NCI-H2029 treated with DMSO at 0.1 percent for 48 hours (cell line): ENCODE results near the gene ENTPD1.
"Not testable (repeated sequence)": the region's sequence is repeated elsewhere in the genome, so short reads cannot be mapped to it uniquely, and the experiment has no call there.

ENCODE experiments used
- DNase-seq: peaks from one replicate; lab custom pipeline; 2025; lab: John Stamatoyannopoulos, UW

ENTPD1 gene

GRCh38 chr10:95865814-95866466, 110.0 kb downstream of the ENTPD1 start:
- DNase-seq: no peak

GRCh38 chr10:95866467-95866842, 110.5 kb downstream of the ENTPD1 start:
- no peak for DNase-seq

DNA sequence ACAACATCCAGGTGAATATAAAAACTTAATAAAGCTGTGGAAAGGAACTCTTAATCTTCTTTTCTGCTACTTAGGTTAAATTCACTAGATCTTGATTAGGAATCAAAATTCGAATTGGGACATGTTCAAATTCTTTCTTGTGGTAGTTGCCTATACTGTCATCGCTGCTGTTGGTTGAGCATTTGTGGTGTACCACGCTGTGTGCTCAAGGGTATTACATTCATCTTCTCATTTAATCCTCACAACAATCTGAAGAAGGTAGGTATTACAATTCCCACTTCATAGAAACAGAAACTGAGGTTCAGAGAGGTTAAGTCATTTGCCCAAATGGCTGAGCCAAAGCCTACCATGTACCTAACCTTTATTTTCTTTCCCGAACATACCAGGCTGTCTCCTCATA, 111.9 kb downstream of the ENTPD1 start:
- no peak for DNase-seq

- no peak for DNase-seq
Measured at GRCh38 chr10:95872158-95872711, 116.3 kb downstream of the ENTPD1 start.

- no peak for DNase-seq
Measured at GRCh38 chr10:95873139-95873538, 117.2 kb downstream of the ENTPD1 start.

- DNase-seq: no peak
Measured at GRCh38 chr10:95873651-95874050, 117.7 kb downstream of the ENTPD1 start.

- not testable (repeated sequence) for DNase-seq
Measured at GRCh38 chr10:95874783-95875182, 118.8 kb downstream of the ENTPD1 start.

DNA sequence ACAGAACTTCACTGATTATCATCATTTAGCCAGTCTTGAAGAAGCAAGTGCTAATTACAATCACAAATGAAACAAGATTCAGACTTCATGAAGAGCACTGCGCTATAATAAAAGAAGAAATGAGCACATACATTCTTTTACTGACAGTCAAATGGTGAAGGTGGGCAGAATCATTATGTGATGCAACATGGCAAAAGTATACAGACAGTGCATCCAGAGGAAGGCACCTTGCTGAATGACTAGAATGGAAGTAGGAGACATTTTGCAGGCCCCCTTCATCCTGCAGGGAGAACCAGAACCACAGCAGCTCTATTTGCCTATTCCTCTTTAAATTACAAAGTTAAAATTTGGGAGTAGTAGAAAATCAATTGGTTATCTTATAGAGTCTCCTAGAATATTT, 120.8 kb downstream of the ENTPD1 start:
- DNase-seq: no peak

DNA sequence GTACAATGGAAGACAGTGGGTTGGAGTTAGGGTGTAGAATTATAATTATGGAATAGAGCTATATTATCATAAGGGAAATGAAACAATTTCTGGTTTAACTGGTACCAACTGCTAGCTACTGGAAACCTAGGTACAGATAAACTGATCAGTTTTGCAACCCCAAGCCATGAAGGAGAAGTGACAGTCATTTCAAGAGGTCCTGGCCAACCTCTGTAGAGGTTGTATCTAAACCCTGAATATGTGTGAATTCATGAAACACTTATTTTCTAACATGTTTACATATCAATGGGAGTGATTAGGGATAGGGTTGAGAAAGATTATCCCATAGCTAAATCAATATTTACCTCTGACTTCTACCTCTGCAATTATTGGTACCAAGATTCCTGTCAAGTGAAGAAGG, 121.9 kb downstream of the ENTPD1 start:
- no peak for DNase-seq

- no peak for DNase-seq
Measured at GRCh38 chr10:95880704-95881103, 124.7 kb downstream of the ENTPD1 start.

- no peak for DNase-seq
Measured at GRCh38 chr10:95881316-95881715, 125.4 kb downstream of the ENTPD1 start.

GRCh38 chr10:95889830-95890229, 133.9 kb downstream of the ENTPD1 start:
- no peak for DNase-seq

GRCh38 chr10:95896071-95896850, 140.3 kb downstream of the ENTPD1 start:
- DNase-seq: no peak

DNA sequence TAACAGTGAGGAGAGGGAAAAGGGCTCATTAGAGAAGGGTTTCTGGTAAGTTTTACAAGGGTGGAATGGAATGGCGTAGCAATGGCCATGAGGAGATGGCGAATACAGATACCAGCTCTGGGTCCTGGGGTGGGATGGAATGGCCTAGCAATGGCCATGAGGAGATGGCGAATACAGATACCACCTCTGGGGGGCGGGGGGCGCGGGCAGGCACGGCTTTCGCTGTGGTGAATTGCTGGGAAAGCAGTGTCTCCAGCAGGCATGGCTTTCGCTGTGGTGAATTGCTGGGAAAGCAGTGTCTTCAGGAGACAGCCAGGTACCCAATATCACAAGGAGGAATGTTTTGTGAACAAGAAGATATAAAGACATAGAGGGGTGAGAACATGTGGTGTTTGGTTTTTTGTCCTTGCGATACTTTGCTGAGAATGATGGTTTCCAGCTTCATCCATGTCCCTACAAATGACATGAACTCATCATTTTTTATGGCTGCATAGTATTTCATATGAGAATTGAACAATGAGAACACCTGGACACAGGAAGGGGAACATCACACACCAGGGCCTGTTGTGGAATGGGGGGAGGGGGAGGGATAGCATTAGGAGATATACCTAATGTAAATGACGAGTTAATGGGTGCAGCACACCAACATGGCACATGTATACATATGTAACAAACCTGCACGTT, 150.1 kb downstream of the ENTPD1 start:
- DNase-seq: not testable (repeated sequence)

DNA sequence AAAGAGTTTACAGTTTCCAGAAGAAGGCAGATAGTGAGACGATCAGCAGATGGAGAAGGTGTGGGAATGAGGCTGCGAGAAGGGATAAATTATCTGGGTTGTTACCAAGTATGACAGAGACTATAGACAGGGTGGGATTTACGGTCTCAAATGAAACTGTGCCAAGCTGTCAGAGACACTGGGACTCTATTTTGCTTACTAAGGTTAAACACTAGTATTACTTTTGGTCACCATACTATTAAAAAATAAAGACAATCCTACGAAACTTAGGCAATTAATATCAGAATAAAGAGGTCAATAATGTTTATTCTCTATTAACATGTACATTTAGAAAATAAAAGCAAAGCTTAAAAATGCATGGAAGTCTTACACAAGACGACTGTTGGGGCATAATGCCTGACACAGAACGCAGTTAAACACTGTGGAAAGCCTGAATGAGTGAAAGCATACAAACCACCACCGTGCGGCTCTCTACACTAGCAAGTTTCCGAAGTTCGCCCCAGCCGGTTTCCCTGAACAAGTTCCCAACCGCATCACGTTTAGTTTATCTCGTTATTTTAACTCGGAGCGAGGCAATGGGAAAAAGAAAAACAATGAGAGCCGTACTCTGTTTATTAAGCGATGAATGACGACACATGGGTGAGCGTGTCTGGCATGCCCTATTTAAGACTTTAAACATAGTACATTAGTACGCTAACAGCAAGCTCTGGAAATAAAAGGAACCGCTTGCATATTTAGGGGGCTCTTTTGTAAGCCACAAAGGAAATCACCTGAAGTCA, 150.9 kb downstream of the ENTPD1 start:
- DNase-seq: no peak

DNA sequence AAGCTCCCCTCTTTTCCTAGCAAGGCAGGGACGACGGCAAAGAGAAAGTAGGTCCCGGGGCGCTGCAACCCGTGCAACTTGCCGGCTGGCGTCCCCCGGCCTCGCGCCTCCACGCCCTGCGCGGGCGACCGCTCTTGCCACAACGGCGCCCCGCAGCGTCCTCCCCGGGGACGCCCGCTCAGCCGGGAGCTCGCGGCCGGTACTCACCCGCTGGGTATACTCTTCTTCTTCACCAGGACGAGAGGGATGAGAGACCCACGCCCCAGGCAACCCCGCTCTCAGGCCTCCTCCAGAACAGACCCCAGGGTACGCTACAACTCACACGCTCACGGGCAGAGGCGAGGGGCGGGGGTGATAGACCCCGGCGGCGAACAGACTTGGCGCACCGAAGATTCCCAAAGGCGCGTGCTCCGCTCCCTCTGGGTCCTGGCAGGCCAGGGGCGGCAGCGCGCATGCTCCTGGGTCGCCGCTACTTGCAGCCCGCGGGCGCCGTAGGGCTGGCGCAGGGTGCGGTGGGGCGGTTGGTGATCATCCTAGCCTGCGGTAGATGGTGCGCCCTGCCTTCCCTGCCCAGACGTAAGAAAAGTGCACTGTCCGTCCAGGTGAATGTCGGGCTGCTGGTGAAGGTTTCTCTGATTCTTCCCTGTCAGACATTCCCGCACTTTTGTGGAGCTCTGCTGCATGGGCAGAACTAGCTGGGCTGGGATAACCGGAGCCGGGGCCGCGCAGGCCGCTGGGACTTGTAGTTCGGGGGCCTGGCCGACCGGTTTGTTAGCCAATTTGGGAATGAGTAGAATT, 151.7 kb downstream of the ENTPD1 start, which contains the start of gene CC2D2B:
Gene CC2D2B, plus strand, starts transcription at position 520 of the 798 bp plus-strand sequence. CDS start 3,349 bp downstream, outside the sequence.
- no peak for DNase-seq

- no peak for DNase-seq
Measured at GRCh38 chr10:95908450-95908849, 152.5 kb downstream of the ENTPD1 start.

- no peak for DNase-seq
Measured at GRCh38 chr10:95909561-95909960, 153.6 kb downstream of the ENTPD1 start.

GRCh38 chr10:95916039-95916438, 160.1 kb downstream of the ENTPD1 start:
- DNase-seq: not testable (repeated sequence)
